Brain pericyte (primary cell): ENCODE results near the gene PEF1.
"Not testable (repeated sequence)": the region's sequence is repeated elsewhere in the genome, so short reads cannot be mapped to it uniquely, and the experiment has no call there.

Experiments used
- DNase-seq: peaks from one replicate; pipeline ENCODE4 v3.0.0-alpha.2; 2012; ENCODE audit warnings: low read depth, low spot score

Gene PEF1

DNA sequence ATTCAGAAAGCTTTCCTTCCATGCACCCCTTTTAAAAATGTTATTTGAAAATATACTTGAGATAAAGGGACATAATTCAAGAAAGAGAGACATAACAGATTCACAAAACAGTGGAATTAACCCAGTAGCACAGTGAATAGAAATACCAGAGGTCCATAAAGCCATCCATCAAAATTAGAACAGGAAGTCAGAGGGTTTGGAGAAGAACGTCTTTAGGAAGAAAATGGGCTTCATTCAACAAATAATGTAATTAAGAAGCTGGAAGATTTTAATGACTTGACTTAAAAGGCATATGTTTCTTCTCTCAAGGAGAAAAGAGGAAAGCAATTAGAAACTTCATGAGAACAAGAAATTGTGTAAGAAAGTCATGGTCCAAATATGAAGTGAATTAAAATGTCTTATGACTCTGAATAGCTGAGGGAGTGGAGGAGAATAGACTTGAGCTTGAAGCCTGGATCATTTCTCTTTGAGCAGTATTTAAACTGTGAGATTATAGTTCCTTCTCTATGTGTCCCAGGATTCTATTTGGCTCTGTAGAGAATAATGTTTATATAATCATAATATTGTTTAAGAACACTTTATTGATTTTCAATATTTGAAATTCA, 35.1 kb downstream of the PEF1 start:
- no peak for DNase-seq

DNA sequence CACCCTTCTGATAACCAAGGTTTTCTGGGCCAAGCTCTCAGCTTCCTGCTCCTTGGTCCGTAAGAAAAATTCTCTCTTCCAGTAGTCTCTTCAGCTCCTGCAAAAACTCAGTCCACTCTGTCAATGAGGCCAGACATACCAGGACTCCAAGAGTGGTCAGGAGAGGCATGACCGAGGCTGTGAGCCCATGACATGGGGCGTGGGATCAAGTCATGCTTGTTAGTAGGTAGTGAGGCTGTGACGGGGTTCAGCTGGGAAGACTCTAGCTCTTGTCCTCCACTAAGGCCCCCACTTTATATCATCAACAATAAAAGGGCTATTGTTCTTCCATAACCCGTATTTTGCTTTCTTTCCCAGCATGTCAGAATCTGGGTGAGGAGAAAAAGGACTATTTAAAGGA, 37.3 kb downstream of the PEF1 start:
- no peak for DNase-seq

DNA sequence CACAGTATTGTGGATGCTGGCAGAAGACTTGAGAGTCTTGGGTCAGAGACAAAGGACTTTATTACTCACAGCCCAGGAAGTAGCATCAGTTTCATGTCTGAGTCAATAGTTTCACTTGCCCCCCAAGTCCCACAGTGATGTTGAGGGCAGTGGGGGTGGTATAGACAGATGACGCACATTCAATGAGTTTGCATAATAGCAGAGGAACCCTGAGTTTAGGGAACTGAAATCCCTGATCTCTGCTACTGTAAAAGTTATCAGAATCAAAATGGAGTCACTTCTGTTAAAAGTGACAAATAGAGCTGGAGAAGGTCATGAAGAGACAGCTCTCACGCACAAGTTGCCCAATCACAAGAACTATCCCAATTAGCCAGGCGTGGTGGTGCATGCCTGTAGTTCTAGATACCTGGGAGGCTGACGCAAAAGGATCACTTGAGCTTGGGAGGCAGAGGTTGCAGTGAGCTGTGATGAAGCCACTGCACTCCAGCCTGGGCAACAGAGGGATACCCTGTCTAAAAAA, 38.7 kb downstream of the PEF1 start:
- no peak for DNase-seq

DNA sequence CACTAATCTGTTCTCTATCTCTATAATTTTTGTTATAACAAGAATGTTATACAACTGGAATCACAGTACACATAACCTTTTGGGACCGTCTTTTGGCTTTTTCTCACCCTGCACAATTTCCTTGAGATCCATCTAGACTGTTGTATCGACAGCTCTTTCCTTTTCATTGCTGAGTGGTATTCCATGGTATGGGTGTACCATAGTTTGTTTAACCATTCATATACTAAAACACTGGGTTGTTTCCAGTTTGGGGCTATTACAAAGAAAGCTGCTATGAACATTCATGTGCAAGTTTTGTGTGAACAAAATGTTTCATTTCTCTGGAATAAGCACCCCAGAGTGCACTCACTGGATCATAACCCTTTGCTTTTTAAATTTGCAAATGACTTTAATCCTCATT, 42.6 kb downstream of the PEF1 start:
- no peak for DNase-seq

DNA sequence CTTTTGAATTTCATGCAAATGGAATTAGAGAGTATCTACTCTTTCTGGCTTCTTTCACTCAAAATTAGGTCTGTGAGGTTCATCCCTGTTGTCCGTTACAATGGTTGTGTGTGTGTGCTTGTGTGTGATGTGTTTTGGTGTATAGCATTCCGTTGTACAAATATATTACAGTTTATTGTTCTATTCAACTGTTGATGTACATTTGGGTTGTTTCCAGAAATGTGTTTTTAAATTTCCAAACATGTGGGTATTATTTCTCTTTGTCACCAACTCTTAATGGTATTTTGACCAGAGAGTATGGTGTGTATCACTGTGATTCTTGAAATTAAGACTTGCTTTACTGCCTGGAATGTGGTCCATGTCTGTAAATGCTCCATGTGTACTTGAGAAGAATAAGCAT, 44.0 kb downstream of the PEF1 start:
- DNase-seq = no peak

DNA sequence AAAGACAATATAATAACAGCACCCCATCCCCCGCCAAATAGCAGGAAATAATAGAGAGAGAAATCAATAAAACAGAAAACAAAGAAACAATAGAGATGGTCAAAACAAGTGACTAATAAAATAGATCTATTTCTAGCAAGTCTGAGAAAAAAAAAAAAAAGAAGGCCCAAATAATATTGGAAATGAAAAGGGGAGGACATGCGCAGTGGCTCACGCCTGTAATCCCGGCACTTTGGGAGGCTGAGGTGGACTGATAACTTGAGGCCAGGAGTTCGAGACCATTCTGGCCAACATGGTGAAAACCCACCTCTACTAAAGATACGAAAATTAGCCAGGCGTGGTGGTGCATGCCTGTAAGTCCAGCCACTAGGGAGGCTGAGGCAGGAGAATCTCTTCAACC, 45.7 kb downstream of the PEF1 start:
- no peak for DNase-seq

DNA sequence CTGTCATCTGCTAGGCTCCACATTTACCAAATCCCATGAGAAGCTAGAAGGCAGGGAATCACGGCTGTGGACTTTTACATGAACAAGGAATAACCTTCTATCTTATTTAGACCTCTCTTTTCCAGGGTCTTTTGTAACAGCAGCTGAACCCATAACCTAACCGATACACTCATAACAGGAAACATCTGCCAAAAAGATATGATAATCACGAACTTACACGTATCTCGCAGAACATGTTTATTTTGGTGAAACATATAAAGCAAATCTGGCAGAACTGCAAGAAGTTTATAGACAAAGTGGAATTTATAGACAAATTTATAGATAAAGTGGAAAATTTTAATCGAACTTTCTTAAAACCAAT, 48.0 kb downstream of the PEF1 start:
- no peak for DNase-seq

DNA sequence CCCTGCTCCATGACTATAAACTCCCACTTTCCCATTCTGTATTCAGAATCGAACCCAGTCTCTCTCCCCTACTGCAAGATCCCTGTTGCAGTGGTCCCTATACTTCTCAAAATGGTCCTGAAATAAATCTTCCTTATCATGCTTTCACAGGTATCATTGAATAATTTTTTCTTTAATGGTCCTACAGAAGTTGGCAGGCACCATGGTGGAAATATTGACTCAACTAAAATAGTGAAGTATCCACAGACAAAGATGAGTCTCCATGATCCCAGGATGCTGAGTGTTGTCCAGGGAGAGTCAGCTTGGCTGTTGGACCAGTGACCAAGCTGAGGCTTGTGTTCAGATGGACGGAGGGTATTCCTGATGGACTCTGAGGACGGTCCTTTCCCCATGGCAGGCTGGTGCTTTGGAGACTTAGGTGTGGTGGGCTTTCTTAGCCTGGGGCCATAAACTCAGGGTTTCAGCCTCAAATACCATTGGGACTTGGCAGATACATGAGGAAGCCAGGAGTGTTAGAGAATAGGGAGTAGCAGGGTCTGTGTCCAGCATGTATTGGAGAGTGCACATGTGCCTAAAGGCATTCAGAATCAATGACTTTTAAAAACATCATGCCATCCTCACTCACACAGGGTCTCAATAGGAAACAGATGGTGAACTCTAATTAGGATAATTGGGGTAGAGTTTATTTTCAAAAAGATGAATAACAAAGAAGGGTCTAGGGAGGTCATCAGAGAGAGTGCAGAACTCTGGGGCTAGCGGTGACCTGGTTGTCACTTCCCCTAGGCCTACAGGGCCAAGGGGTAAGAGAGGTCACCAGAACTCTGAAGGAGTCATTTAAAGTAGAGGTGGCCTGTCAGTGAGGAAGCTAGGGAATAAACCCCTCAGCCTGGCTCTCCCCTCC, 48.6 kb downstream of the PEF1 start:
- no peak for DNase-seq

DNA sequence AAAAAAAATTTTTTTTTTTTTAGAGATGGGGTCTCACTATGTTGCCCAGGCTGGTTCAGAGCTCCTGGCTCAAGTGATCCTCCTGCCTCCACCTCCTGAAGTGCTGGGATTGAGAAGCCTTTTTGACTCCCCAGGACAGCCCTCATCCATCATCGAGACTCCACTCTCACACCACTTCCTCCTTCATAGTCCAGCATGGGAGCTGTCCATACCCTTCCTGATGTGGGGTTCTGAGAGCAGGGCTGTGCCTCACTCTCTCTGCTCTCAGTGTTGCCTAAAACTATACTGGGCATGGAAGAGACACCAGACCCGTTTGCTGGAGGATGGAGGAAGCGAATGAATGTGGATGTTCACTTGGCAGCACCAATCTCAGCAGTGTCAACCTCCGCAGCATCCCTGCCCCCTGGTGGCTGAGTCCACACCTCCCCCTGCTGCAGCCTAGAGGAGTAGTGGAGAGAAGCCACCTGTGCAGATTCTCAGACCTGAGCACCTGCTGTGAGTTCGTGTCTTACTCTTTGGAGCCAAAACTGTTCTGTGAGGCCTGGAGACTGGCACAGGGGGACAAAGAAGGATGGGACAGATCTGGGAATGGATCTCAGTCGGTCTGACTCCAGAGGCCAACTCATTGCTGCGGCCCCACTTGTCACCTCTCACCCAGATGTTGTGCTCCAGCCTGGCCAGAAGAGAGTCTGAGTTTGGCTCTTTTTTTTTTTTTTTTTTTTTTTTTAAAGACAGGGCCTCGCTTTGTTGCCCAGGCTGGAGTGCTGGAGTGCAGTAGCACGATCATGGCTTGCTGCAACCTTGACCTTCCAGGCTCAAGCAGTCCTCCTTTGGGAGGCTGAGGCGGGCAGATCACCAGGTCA, 50.7 kb downstream of the PEF1 start:
- DNase-seq = no peak

DNA sequence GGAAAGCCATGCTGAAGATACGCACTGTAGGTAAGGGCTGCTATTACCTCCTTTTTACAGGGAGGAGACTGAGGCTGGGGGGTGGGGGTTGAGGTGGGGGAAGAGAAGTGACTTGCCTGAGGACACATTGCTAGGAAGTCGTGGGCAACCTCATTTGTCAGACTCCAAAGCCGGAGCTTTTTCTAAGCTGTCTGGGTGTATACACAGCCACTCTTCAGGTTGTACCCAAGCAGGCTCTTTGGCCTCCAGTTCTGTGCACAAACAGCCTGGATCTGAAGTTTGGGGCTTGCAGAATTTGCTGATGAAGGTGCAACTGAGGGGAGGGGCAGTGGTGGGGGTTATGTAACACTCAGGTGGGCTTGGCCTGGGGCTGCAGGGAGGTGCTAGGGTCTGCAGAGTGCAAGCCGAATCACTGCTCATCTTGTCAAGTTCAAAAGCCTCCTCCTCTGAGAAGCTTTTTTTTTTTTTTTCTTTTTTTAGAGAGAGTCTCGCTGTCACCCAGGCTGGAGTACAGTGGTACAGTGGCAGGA, 51.5 kb downstream of the PEF1 start:
- no peak for DNase-seq

DNA sequence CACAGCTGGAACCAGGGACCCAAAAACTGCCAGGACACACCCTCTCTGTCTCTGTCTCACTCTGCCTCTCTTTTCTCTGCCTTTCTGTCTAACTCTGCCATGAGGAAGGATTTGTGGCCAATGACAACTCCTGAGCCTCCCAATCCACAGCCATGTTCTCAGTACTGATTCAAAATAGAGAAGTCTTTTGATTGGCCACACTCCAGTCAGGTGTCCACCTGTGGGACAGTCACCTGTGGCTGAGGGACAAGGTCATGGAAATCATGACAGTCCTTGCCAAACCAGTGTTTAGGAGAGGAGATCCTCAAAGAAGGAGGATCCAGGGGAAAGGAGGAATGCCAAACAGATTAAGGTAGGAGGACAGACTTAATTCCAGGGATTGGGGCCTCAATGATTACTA, 52.5 kb downstream of the PEF1 start:
- DNase-seq = no peak

DNA sequence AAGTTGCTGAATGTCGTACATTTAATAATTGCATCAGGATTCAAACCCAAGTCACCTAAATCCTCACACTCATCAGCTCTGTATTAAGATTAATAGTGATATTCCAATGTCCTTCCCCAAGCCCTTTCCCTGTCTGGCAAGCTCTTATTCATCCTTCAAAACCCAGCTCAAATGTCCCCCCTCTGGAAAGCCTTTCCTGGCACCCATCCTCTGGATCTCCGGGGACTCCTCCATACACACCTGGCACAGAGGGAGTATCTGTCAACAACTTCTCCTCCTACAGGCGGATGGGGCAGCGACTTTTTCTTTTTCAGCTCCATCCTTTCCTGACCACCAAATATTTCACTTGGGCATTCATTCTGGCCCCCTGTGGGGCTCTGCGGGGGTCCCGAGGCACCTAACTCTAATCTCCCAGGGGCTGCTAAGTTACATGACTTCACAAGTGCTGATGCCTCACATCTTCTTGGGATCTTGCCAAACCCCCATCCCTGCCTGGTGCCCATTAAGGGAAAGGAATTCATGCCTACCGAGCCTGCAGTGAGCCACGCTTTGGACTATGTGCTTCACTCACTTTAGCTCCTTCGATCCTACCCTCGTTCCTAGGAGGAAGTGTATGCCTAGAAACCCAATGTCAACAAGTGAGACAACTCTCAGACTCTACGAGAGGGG, 53.1 kb downstream of the PEF1 start:
- DNase-seq = no peak

DNA sequence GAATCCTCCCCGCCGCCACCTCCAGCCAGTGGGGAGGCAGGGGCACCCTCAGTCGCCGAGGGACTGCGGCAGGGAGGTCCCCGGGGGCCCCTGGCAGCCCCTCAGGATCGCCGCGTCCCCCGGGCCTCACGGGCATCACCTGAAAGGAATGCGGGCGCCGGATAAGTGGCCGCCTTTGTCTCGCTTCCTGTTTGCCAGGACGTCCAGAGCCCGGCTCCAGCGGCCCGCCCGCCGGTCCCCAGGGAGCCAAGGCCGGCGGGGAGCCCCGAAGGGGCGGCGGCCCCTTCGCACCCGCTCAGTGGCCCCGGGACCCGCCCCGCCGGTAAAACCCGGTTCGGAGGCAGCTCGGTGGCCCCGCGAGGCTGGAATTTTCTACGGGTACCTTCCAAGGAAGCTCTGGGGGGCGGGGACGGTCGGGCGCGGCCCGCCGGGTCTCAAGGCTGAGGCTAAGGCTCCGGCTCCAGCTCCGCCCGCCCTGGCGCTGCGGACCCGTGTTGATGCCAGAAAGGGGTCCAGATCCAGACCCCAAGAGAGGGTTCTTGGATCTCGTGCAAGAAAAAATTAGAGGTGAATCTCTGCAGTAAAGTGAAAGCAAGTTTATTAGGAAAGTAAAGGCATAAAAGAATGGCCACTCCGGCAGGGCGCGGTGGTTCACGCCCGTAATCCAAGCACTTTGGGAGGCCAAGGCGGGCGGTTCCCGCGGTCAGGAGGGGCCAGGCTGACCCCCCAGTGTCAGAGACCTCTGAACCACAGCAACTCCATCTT, 55.7 kb downstream of the PEF1 start:
- DNase-seq = no peak

DNA sequence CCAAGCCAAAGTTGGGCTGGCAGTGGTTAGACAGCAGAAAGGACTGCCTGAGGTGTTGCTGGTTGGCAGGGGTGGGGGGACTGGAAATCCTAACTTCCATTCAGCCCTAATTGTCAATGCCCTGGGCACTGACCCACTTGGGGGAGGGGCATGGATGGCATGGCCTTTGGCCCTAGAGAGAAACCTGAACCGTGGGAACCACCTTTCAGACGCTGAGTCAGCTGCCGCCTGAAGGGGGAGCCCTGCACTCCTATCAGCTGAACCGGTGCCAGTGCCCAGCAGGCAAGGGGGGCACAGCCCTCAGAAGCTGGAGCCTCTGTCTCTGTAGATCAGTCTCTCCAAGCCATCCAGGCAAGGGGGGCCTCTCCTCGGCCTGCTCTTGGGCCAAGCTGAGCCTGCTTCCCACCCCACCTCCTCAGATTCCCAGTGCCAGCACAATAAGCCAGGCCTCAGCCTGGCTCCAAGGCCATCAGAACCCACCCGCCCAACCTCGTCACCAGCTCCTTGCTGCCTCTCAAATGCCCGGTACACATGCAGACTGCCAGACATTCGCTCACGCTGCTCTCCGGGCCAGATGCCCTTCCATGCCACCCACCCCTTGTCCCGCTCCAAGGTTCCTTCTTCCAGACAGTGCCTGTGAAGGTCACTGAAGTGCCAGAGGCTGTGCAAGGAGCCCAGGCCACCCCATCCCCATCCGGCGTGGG, 56.8 kb downstream of the PEF1 start:
- DNase-seq = no peak

DNA sequence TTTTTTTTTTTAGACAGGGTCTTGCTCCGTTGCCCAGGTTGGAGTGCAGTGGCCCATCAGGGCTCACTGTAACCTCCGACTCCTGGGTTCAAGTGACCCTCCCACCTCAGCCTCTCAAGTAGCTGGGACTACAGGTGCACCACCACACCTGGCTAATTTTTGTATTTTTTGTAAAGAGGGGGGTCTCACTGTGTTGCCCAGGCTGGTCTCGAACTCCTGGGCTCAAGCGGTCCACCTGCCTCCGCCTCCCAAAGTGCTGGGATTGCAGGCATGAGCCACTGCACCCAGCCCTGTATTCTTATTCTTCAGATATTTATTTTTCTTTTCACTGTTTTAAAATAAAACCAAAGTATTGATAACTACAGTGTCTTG, 57.4 kb downstream of the PEF1 start:
- DNase-seq = not testable (repeated sequence)

DNA sequence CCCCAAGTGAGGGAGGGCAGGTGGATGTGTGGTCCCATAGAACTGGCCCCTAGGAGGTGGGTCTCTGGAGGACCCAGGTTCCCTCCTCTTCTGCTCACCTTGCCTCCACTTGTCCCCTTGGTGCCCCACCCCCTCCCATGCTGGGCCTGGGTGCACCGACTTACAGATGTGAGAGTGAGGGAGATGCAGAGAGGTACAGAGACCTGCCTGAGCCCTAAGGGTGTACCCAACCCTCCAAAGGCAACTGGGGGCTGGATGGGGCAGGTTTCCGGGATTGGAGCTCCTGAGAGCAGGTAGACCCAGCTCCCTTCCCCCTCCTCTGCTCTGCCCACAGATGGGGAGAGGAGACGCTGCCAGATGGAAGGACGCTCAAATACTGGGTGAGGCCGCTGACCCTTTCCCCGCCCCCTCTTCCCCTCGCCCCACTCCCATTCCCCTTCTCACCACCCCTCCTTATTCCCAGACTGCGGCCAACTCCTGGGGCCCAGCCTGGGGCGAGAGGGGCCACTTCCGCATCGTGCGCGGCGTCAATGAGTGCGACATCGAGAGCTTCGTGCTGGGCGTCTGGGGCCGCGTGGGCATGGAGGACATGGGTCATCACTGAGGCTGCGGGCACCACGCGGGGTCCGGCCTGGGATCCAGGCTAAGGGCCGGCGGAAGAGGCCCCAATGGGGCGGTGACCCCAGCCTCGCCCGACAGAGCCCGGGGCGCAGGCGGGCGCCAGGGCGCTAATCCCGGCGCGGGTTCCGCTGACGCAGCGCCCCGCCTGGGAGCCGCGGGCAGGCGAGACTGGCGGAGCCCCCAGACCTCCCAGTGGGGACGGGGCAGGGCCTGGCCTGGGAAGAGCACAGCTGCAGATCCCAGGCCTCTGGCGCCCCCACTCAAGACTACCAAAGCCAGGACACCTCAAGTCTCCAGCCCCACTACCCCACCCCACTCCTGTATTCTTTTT, 58.0 kb downstream of the PEF1 start:
- DNase-seq = no peak

DNA sequence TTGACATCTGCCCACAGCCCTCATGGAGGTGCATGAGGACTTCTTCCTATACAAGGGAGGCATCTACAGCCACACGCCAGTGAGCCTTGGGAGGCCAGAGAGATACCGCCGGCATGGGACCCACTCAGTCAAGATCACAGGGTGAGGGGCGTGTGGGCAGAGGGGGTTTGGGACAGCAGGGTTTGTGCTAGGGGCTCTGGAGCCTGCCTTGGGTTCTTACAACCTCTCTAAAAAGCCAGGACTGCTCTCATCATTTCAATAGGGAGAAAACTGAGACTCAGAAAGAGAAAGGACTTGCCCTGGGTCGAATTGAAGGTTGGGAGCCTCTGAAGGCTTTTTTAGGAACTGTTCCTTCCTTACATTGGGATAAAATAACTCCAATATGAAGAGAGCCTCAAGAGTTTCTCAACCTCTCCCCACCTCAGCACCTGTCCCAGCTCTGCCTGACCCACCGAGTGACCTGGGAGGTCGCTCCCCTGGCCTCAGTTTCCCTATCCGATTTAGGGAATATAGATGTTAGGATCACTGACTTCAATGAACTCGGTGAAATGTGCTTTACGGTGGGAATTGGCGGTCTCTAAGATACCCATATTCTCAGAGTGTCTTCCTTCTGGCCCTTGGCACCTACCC, 58.8 kb downstream of the PEF1 start:
- no peak for DNase-seq
